GM21447 (cell line): Measurements from ENCODE around the gene SNCG.
"Not testable (repeated sequence)": the region's sequence is repeated elsewhere in the genome, so short reads cannot be mapped to it uniquely, and the experiment has no call there.

Source experiments
- ATAC-seq: cut with Tn5 transposase; IDR thresholded peaks from one replicate; pipeline ENCODE4 v1.9.1; 2021; ENCODE audit not compliant: unreplicated experiment

Gene SNCG

GRCh38 chr10:86958116-86958900, at the start of gene SNCG:
TSS of gene SNCG (plus strand) at chr10:86958599. CDS start at chr10:86958698, 99 bp downstream.
- ATAC-seq, result no peak

GRCh38 chr10:86914734-86915133, 43.7 kb upstream of the SNCG start:
- ATAC-seq, result no peak

- no peak for ATAC-seq
Observed at GRCh38 chr10:86918022-86918471, 40.4 kb upstream of the SNCG start.

- no peak for ATAC-seq
Observed at GRCh38 chr10:86922553-86922961, 35.8 kb upstream of the SNCG start.

GRCh38 chr10:86929468-86930380, 28.7 kb upstream of the SNCG start:
- no peak for ATAC-seq

DNA sequence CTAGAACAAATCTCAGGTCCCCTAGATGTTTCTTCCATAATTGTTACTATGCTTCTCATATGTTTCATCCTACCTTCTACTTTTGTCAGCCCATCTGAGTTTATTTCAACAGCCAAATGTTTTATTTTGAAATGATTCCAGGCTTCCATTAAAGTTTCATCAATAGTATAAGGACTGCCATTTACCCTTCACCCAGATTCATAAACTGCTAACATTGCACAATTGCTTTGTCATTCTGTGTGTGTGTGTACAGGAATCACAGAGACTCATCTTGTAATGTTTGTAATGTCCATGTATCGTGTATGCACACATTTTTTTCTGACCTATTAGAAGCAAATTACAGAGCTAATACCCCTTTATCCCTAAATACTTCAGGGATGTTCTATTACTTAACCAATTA, 26.5 kb upstream of the SNCG start:
- ATAC-seq, result no peak

DNA sequence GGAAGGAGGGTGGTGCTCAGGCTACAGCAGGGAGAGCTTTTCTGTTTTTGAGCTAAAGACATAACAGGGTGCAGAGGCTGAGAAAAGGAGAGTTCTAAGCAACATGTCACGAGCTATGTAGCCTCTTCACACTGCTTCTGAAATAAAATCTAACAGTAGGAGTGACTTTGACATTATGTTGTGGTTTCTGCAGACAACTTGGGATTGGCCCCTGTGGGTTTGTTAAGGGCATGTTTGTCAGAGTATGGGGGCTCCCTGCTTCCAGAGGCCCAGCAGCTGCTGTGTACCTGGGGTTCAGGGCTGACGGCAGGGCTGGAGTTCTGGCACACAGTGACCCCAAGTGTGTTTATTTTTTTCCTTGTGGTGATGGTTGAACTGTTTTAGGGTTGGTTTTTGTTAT, 25.7 kb upstream of the SNCG start:
- no peak for ATAC-seq

- not testable (repeated sequence) for ATAC-seq
Observed at GRCh38 chr10:86934162-86934711, 24.2 kb upstream of the SNCG start.

GRCh38 chr10:86936661-86937501, 21.5 kb upstream of the SNCG start:
- no peak for ATAC-seq

DNA sequence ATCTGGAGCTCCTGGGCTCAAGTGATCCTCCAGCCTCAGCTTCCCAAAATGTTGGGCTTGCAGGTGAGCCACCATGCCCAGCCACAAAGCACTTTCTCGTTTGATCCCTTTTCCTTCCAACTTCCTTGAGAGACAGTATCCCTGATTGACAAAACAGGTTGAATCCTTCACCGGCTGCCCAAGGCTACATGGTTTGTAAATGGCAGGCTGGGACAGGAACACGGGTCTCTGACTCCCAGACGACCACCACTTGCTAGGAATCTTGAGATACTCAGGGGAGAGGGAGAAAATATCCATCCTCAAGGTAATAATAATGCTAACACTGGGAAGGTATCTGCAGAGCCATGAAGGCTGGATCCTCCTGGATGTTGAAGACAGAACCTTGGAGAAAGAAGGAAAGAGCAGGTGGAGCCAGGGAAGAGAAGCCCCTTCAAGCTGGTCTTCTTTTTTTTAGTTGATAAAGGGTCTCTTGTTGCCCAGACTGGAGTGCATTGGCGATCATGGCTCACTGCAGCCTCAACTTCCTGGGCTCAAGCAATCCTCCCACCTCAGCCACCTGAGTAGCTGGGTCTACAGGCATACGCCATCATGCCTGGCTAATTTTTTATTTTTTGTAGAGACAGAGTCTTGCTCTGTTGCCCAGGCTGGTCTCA, 20.8 kb upstream of the SNCG start:
- ATAC-seq, result no peak

- no peak for ATAC-seq
Observed at GRCh38 chr10:86938260-86938659, 20.1 kb upstream of the SNCG start.

DNA sequence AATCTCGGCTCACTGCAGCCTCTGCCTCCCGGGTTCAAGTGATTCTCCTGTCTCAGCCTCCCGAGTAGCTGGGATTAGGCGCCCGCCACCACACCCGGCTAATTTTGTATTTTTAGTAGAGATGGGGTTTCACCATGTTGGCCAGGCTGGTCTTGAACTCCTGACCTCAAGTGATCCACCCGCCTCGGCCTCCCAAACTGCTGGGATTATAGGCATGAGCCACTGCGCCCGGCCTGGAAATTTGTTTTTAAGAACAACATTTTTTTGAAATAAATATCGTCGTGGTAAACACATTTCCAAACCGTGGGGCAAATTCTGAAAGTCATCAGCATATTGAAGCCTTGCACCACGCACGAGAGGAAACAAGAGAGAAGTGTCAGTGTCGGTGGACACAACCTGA, 18.3 kb upstream of the SNCG start:
- not testable (repeated sequence) for ATAC-seq

- no peak for ATAC-seq
Observed at GRCh38 chr10:86940677-86941076, 17.7 kb upstream of the SNCG start.

DNA sequence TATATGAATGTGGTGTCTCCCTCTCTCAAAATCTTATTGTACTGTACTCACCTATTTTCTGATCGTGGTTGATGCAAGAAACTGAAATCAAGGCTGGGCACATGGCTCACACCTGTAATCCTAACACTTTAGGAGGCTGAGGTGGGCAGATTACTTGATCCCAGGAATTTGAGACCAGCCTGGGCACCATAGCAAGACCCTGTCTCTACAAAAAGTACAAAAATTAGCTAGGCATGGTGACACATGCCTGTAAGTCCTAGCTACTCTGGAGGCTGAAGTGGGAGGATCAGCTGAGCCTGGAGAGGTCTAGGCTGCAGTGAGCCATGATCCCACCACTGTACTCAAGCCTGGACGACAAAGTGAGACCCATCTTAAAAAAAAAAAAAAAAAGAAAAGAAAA, 17.0 kb upstream of the SNCG start:
- no peak for ATAC-seq

- ATAC-seq, result no peak
Observed at GRCh38 chr10:86941991-86942421, 16.4 kb upstream of the SNCG start.

- ATAC-seq, result no peak
Observed at GRCh38 chr10:86942441-86943315, 15.7 kb upstream of the SNCG start.

DNA sequence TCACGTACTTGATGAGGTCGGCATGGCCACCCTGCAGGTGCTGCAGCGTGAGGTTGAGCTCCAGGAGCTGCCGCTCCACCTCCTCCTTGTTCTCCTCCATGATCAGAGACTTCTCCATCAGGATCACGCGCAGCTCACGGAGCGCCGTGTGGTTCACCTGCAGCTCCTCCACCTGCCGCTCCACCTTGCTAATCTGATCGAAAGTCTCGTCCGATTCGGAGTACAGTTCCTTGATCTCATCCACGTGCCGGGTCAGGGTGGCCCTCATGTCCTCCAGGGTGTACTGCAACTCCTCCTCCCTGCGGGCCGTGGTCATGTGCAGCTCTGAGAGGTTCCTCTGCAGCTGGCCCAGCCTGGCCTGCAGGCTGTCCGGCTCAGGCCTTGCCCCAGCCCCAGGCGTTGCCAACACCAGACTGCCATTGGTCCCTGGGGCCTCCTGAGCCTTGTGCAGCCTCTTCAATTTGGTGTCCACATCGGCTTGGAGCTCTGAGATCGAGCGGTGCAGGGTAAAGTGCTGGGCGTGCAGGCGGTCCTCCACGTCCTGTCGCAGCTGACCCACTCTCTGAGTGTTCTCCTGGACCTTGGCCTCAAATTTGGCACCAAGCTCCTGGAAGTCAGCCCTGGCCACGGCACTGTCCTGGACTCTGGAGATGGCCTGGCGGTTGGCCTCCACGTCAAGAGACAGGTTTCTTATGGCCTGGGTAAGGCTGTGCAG, 14.9 kb upstream of the SNCG start:
- no peak for ATAC-seq

DNA sequence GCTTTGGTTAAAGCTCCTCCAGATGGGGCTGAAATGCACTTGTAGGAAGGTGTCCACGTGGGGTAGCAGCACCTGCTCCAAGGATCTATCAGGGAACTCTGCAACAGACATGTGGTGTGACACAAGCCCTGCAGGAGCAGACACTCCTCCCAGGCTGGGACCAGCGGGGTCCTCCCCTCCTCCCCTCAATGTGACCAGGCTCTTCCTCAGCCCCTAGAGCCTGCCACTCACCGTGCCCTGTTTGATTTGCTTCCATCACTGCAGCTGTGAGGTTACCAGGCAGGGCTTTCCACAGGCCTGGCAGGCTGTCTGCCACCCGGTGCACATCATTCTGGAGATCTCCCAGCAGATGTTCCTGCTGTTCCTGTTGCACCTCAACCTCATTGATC, 14.4 kb upstream of the SNCG start:
- no peak for ATAC-seq

- no peak for ATAC-seq
Observed at GRCh38 chr10:86944471-86944870, 13.9 kb upstream of the SNCG start.
